HL-60 (cell line): ENCODE measurements around the gene RAB28.

Experiments
- GABPA ChIP-seq: IDR thresholded peaks from 2 replicates; pipeline ENCODE4 v1.6.1; 2012; ENCODE audit warnings: low read depth
- POLR2AphosphoS5 ChIP-seq: IDR thresholded peaks from 2 replicates; pipeline ENCODE4 v1.6.1; 2012; ENCODE audit warnings: low read depth
- TF ChIP-seq, protein P1 (sequence below): IDR thresholded peaks from one replicate; pipeline ENCODE4 v1.5.1; 2011; ENCODE audit warnings: low read length, control low read depth, inconsistent platforms; ENCODE audit not compliant: insufficient read depth
- TF ChIP-seq, protein P2 (sequence below): IDR thresholded peaks from 2 replicates; pipeline ENCODE4 v1.6.1; 2012; ENCODE audit warnings: low read depth; ENCODE audit not compliant: insufficient replicate concordance

DNA sequence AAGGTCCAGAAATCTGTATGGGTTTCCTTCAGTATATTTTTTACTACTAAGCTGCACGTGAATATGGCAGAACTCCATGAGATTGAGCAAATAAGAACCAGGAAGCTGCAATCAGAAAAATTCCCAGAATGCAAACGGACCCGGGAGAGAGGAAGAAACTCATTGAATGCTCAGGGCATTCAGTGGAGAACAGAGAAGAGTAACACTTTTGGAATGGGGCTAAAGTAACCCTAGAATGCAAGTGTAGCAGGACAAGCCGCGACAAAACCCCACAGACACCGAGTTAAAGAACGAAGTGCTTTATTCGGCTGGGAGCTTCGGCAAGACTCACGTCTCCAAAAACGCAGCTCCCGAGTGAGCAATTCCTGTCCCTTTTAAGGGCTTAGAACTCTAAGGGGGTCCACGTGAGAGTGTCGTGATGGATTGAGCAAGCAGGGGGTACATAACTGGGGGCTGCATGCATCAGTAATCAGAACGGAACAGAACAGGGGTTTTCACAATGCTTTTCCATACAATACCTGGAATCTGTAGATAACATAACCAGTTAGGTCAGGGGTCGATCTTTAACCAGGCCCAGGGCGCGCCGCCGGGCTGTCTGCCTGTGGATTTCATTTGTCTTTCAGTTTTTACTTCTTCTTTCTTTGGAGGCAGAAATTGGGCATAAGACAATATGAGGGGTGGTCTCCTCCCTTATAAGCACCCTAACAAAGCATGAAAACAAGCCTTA lies 56.4 kb downstream of the RAB28 start:
- TF ChIP-seq, protein P1, sequence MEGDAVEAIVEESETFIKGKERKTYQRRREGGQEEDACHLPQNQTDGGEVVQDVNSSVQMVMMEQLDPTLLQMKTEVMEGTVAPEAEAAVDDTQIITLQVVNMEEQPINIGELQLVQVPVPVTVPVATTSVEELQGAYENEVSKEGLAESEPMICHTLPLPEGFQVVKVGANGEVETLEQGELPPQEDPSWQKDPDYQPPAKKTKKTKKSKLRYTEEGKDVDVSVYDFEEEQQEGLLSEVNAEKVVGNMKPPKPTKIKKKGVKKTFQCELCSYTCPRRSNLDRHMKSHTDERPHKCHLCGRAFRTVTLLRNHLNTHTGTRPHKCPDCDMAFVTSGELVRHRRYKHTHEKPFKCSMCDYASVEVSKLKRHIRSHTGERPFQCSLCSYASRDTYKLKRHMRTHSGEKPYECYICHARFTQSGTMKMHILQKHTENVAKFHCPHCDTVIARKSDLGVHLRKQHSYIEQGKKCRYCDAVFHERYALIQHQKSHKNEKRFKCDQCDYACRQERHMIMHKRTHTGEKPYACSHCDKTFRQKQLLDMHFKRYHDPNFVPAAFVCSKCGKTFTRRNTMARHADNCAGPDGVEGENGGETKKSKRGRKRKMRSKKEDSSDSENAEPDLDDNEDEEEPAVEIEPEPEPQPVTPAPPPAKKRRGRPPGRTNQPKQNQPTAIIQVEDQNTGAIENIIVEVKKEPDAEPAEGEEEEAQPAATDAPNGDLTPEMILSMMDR = no peak
- TF ChIP-seq POLR2AphosphoS5 = no peak
- no peak for TF ChIP-seq GABPA
- TF ChIP-seq, protein P2, sequence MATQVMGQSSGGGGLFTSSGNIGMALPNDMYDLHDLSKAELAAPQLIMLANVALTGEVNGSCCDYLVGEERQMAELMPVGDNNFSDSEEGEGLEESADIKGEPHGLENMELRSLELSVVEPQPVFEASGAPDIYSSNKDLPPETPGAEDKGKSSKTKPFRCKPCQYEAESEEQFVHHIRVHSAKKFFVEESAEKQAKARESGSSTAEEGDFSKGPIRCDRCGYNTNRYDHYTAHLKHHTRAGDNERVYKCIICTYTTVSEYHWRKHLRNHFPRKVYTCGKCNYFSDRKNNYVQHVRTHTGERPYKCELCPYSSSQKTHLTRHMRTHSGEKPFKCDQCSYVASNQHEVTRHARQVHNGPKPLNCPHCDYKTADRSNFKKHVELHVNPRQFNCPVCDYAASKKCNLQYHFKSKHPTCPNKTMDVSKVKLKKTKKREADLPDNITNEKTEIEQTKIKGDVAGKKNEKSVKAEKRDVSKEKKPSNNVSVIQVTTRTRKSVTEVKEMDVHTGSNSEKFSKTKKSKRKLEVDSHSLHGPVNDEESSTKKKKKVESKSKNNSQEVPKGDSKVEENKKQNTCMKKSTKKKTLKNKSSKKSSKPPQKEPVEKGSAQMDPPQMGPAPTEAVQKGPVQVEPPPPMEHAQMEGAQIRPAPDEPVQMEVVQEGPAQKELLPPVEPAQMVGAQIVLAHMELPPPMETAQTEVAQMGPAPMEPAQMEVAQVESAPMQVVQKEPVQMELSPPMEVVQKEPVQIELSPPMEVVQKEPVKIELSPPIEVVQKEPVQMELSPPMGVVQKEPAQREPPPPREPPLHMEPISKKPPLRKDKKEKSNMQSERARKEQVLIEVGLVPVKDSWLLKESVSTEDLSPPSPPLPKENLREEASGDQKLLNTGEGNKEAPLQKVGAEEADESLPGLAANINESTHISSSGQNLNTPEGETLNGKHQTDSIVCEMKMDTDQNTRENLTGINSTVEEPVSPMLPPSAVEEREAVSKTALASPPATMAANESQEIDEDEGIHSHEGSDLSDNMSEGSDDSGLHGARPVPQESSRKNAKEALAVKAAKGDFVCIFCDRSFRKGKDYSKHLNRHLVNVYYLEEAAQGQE = no peak
